SKM-1 treated with dmso at 0.1 percent for 144 hours (cell line): ENCODE results near the gene DACH1.

Experiments
- DNase-seq: peaks from one replicate; lab custom pipeline; 2025; ENCODE audit not compliant: unreplicated experiment; lab: John Stamatoyannopoulos, UW

The DACH1 gene

GRCh38 chr13:71714802-71715375 is 152.1 kb downstream of the DACH1 start:
- DNase-seq, result no peak

GRCh38 chr13:71712988-71713653 is 153.9 kb downstream of the DACH1 start:
- DNase-seq, result peak; percentile 19

GRCh38 chr13:71704656-71705055 is 162.3 kb downstream of the DACH1 start:
- DNase-seq, result no peak

GRCh38 chr13:71703138-71703537 is 163.9 kb downstream of the DACH1 start:
- DNase-seq, result no peak

- DNase-seq, result no peak
Observed at GRCh38 chr13:71702253-71702652, 164.8 kb downstream of the DACH1 start.

GRCh38 chr13:71701741-71702140 is 165.3 kb downstream of the DACH1 start:
- no peak for DNase-seq

- no peak for DNase-seq
Observed at GRCh38 chr13:71699342-71699741, 167.7 kb downstream of the DACH1 start.

GRCh38 chr13:71695662-71696061 is 171.3 kb downstream of the DACH1 start:
- no peak for DNase-seq

GRCh38 chr13:71685072-71685471 is 181.9 kb downstream of the DACH1 start:
- DNase-seq, result no peak

- no peak for DNase-seq
Observed at GRCh38 chr13:71681901-71682613, 184.9 kb downstream of the DACH1 start.

GRCh38 chr13:71677124-71677523 is 189.9 kb downstream of the DACH1 start:
- no peak for DNase-seq

GRCh38 chr13:71672512-71672911 is 194.5 kb downstream of the DACH1 start:
- DNase-seq, result no peak

- no peak for DNase-seq
Observed at GRCh38 chr13:71663431-71663830, 203.6 kb downstream of the DACH1 start.

GRCh38 chr13:71661921-71662320 is 205.1 kb downstream of the DACH1 start:
- DNase-seq, result no peak

GRCh38 chr13:71659404-71659803 is 207.6 kb downstream of the DACH1 start:
- DNase-seq, result no peak

GRCh38 chr13:71645467-71645866 is 221.5 kb downstream of the DACH1 start:
- no peak for DNase-seq

GRCh38 chr13:71644579-71644978 is 222.4 kb downstream of the DACH1 start:
- DNase-seq, result no peak

GRCh38 chr13:71643448-71643860 is 223.6 kb downstream of the DACH1 start:
- DNase-seq, result no peak

GRCh38 chr13:71638751-71639150 is 228.3 kb downstream of the DACH1 start:
- DNase-seq, result no peak

GRCh38 chr13:71634602-71635443 is 232.2 kb downstream of the DACH1 start:
- no peak for DNase-seq

GRCh38 chr13:71634182-71634581 is 232.8 kb downstream of the DACH1 start:
- no peak for DNase-seq
